Measurements from ENCODE around the gene GRK2.

The GRK2 gene

DNA sequence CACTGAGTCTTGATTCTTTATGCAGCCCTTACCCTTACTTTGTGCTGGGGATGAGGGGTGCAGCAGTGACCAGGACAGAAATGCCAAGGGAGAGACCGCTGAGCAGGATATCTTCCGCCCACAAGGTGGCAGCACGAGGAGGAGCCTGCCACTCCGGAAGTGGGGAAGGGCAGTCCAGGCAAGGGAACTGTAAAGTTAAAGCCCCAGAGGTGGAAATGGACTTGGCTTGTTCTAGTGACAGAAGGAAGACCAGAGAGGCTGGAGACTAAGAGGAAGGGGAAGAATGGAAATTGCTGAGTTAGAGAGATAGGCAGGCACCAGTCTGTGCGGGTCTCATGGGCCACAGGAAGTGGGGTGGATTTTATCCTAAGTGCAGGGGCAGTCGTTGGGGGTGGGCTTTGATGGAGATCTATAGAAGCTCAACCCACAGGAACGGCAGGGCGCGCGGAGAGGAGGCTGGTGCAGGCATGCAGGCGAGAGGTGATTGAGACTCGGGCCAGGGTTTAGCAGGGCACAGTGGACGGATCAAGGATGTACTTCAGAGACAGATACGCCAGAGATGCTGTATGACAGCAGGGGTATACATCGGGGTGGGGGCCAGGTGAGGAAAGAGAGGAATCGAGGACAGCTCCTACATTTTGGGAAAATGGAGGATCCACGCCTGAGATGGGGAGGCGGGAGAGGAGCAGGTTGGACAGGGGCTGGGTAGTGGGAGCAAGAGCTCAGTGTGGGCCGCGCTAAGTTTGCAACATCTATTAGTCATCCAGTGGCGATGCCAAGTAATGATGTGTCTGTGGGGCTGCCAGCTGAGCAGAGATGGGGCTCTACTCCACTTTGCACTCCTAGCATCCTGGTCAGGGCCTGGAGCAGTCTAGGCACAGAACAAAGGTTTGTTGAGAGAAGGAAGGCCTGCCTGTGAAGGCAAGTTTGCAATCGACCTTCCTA, 3.3 kb upstream of the GRK2 start:
- ATAC-seq (peak; percentile 56), DNase-seq (peak; percentile 63 to 78)
- Mint-ChIP-seq H3K4me1 (peaks cover 60% of the 10 kb centered on the region), H3K4me3 (peak overlapping the region; percentile 75 to 79), H3K27me3 (peaks cover 6% of the 10 kb centered on the region), H3K27ac (peak overlapping the region; percentile 67 to 75), H3K9me3 (no peaks in the 10 kb centered on the region)

DNA sequence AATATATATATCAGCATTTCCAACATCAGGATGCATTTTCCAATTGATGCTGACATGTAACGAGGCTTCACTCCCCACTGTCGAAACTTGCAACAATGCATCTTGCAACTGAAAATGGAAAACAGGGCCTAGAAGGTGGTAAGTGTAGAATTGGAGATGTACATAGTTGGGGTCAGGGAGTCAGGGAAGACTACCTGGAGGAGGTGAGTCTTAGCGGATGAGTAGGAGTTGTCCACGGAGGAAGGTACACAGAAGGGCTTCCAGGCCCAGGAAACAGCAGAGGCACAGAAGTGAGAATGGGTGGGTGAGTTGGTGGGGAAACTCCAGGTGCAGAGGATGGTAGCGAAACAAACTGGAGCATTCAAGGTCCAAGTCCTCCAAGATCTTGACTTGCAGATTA, 2.0 kb upstream of the GRK2 start:
- H3K9me3 Mint-ChIP-seq: no peaks in the 10 kb centered on the region
- DNase-seq: peak in 1 of 2 donors; percentile 25
- H3K4me3 Mint-ChIP-seq: peak overlapping the region; percentile 77 to 88
- no peak for ATAC-seq
- peak overlapping the region in 1 of 2 donors; percentile 88 for H3K27ac Mint-ChIP-seq
- peaks cover 73% of the 10 kb centered on the region for H3K4me1 Mint-ChIP-seq
- H3K27me3 Mint-ChIP-seq: peaks cover 6% of the 10 kb centered on the region

DNA sequence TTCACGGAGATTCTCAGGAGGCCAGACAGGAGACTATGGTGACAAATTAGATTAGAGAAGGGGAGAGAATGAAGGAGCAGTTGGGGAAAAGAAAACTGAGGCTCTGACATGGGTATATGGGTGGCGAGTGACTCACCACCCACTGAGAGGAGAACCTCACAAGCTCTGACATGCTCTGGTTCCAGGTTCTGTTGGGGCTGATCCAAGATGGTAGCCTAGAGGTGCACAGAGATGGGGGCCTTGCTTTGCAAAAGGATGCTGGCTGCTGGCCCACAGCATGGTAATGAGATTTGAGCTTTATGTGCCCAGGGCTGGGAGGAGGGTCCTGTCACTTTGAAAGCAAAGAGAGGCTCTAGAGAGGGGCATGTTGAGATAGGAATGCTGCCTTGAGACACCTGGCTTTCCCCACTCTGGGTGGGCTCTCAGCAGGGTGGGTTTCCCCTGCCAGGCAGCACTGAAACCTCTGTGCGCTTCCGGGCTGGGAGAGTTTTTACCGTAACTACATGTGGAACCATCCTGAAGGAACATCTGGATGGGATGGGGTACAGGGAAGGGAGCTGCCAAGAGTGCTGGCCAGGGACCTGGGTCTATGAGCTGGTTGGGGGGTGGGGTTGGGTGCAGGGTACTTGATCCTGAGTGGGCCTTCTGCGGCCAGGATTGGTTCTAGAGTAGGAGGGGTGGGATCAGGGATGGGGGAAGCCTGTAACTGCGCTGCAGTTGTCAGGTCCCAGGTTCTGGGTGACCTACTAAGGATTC, 1.2 kb upstream of the GRK2 start:
- peak in 1 of 2 donors; percentile 43 for DNase-seq
- ATAC-seq: no peak
- H3K9me3 Mint-ChIP-seq: no peaks in the 10 kb centered on the region
- H3K4me1 Mint-ChIP-seq: peaks cover 79% of the 10 kb centered on the region
- H3K4me3 Mint-ChIP-seq: peak overlapping the region; percentile 86 to 88
- peak overlapping the region; percentile 85 to 88 for H3K27ac Mint-ChIP-seq
- peaks cover 6% of the 10 kb centered on the region for H3K27me3 Mint-ChIP-seq

DNA sequence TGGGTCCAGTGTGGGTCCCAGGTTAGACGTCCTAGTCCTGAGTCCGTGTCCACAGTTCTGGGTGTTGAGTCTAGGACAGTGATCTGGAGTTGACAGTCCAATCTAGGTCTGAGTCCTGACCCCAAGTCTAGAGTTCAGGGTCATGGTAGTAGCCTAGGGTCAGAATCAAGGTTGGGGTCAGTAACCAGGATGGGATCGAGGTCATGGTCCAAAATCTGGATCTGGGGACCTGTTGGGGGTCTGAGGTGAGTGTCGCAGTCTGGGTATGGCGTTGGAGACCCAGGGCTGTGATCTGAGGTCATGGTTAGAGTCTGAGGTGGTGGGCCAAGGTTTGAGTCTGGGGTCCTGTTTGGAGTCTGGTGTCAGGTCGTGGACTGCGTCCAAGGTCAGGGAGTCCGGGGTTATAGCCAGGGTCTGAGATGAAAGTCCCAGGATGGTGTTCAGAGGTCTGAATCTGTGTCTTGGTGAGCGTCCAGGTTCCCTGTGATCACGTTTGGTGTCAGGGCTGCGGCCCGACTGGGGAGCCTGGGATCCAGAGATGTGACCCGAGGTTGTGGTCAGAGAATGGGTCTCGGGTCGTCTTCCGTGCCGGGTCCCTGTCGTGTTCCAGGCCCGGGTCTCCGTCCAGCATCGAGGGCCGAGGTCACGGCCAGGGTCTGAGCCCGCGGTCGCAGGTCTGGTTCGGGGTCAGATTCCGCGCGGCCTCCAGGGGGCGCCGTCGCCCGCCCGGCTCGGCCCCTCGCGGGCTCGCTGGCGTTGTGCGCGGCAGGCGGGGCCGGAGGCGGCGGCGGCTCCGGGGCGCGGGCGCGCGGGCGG, 432 bp upstream of the GRK2 start:
- Mint-ChIP-seq H3K27ac (peak overlapping the region; percentile 73 to 92), H3K9me3 (no peaks in the 10 kb centered on the region), H3K4me3 (peak overlapping the region; percentile 86 to 88), H3K27me3 (peaks cover 6% of the 10 kb centered on the region), H3K4me1 (peaks cover 81% of the 10 kb centered on the region)
- ATAC-seq (peak; percentile 16), DNase-seq (peak; percentile 76 to 81)

DNA sequence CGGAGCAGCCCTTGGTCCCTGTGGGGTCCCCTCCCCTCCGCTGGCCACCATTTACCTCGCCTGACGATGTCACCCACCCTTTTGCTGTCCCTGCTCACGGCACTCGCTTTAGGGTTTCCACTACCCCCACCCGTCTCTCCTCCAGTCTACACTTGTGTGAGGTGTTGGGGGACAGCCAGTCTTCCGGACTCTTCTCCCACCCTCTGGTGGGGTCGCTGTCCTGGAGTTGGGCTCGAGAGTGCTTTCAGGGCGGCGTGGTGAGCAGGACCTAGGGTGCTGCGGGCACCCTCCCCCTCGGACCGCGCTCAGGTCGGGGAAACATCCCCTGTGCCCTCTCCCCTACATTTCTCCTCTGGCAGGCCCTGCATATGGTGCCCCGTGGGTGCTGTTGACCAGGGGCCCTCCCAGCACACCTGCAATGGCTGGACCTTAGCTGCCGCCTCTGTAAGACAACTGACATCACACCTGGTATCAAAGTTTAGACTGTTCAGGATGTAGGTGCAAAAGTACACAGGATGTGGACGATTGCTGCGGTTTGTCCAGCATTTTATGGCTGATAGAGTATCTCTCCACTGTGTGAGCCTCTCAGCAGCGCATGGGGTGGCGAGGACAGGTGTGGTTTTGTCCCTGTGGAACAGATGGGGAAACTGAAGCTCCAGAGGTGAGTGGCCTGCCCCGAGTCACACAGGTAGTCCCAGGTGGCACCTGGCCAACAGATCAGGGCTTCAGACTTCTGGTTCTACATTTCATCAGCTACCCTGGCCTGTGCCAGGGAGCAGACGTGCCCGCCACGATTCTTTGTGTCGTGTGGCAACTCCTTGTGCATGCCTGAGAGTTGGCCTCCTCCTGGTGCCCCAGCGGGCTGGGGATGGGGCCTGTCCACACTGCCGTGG, 1.2 kb downstream of the GRK2 start:
- Mint-ChIP-seq H3K27ac (peak overlapping the region; percentile 99), H3K9me3 (no peaks in the 10 kb centered on the region), H3K27me3 (no peaks in the 10 kb centered on the region), H3K4me1 (peaks cover 83% of the 10 kb centered on the region), H3K4me3 (peak overlapping the region; percentile 93 to 95)
- ATAC-seq (peak; percentile 0), DNase-seq (peak in 1 of 2 donors; percentile 44)

DNA sequence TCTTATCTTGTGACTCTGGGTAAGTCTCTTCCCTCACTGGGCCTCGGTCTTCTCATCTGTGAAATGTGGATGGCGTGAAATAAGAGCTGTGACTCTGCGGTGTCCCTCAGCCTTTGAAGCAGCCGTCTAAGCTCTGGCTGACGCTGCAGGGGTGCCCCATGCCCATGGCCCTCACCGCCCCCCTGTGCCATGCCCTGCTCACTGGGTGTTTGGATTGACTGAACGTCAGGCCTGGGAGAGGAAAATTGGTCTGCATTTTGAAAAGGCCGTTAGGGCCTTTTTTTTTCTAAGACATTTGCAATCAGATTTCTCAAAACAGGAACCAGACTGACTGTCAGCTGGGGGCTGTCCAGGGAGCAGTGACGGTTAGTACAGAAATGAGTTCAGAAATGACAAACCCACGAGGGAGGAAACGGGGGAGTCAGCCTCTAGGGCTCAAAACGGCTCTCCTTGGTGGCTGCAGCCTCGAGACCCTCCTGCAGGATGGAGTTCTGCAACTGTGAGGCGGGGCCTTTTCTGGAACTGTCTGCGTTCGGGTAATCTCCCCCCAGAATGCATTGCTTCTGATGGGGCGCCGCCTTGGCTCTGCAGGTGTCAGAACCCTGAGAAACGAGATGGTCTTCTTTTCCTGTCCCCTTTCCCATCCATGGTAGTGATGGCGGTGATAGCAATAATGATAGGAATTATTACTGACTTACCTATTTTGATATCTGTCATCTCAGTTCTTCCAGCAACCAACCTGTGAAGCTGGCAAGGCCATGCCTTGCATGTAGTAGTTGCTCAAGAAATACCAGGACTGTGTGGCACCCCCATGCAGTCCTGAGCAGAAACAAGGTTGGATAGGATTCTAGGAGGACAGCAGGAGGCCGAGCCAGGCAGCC, 2.0 kb downstream of the GRK2 start:
- Mint-ChIP-seq H3K9me3 (no peaks in the 10 kb centered on the region), H3K4me1 (peaks cover 83% of the 10 kb centered on the region), H3K27me3 (no peaks in the 10 kb centered on the region), H3K4me3 (peak overlapping the region; percentile 93 to 95), H3K27ac (peak overlapping the region; percentile 99)
- DNase-seq (peak; percentile 75 to 92), ATAC-seq (peak; percentile 78)

DNA sequence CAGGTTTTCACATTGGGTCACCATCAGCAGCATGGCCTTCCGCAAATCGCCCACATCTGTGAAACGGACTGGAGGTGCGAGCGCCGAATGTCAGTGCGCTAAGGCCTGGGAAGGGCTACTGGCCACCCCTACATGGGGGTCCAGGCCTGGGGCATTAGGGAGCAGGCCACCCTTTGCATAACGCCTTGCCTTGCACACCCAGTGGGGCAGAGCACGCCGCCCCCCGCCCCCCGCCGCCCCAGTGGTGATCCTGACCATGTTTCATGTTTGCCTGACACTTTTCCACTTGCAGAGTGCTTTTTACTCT, 2.6 kb downstream of the GRK2 start:
- H3K4me1 Mint-ChIP-seq: peaks cover 83% of the 10 kb centered on the region
- H3K27ac Mint-ChIP-seq: no peak overlapping the region
- no peak for ATAC-seq

DNA sequence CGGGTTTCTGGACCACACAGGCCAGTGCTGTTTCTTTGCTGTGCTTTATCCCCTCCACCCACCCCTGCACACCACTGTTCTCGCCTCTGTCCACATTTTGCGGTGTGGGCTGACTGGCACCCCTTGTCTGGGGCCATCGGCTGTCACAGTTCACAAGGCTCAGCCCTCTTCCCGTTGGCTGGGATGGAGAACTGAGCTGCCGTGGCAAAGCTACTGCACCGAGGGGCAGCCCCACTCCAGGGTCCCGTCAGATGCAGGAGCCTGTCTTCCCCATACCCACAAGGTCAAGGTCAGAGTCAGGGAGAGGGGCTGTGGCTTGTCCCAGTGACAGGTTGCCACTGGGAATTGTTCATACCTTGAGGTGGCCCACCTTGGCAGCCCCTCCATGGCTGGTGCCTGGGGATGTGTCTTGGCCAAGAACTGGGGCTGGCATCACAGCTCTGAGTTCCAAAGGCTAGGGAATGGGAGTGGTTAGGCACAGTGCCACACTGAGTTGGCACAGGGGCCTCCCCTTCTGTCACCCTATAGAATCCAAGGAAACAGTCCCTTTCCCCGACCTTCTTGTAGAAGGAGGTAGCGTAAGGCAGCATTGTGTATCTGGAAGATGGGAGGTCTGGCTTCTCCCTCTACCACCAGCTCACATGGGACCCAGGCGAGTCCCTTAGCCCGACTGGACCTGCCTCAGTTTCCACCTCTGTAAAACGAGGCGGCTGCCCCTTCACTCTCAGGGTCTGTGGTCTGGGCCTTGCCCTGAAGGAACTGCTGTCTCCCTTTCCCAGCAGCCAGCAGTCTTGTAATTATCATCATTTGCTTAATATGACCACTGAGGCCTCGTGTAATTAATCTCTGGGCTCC, 3.4 kb downstream of the GRK2 start:
- H3K27me3 Mint-ChIP-seq: no peaks in the 10 kb centered on the region
- peak overlapping the region; percentile 71 to 97 for H3K27ac Mint-ChIP-seq
- H3K9me3 Mint-ChIP-seq: no peaks in the 10 kb centered on the region
- H3K4me1 Mint-ChIP-seq: peaks cover 83% of the 10 kb centered on the region
- DNase-seq (no peak), ATAC-seq (no peak)
- peak overlapping the region; percentile 93 to 95 for H3K4me3 Mint-ChIP-seq

More for the DNA sequence above, 2.6 kb downstream of the GRK2 start:
- Mint-ChIP-seq H3K9me3 (no peaks in the 10 kb centered on the region), H3K27me3 (no peaks in the 10 kb centered on the region), H3K4me3 (peak overlapping the region; percentile 93 to 95)
- DNase-seq: no peak

DNA sequence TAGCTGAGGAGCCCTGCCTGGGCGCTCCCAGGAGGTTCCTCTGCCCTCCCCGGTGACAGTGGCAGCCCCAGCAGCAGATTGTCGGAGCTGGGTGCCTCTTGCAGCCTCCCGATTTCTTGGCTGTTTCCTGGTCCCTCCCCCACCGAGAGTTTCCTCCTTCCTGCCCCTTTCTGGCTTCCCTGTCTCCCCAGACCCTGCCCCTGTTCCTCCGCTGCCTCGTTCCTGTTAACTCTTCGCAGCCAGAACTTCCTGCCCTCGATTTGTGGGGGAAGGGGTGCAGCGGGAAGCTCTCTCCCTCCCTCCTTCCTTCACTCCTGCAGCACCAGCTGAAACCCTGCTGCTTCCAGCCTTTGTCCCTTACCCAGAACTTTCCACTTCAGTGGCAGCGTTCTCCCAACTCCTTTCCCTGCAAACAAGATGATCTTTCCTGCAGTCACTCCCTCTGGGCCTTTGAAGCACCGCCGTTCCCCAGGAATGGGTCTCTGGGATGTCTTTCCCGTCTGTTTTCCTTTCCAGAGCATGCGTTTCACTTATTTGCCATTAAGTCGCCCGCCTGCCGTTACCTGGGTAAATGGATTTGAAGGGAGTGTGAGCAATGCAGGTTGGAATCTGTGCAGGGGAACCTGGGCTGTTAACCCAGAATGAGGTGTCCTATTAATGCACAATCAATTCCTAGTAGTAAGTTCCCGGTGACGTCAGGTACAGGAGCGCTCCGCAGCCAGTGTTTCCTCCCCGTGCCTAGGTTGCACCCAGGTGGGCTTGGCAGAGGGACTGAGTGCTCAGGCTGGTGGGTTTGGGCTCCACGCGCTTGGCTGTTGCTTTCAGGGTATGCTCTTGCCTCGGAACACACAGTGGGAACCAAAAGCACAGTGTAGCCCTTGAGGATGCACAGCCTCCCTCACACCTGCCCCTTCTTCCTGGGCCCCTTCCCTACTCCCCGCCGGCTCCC, 4.3 kb downstream of the GRK2 start:
- H3K27ac Mint-ChIP-seq: peak overlapping the region; percentile 97 to 98
- no peak for ATAC-seq
- H3K4me3 Mint-ChIP-seq: peak overlapping the region; percentile 93 to 95
- DNase-seq: peak in 1 of 2 donors; percentile 35
- no peaks in the 10 kb centered on the region for H3K27me3 Mint-ChIP-seq
- H3K9me3 Mint-ChIP-seq: no peaks in the 10 kb centered on the region
- peaks cover 83% of the 10 kb centered on the region for H3K4me1 Mint-ChIP-seq

DNA sequence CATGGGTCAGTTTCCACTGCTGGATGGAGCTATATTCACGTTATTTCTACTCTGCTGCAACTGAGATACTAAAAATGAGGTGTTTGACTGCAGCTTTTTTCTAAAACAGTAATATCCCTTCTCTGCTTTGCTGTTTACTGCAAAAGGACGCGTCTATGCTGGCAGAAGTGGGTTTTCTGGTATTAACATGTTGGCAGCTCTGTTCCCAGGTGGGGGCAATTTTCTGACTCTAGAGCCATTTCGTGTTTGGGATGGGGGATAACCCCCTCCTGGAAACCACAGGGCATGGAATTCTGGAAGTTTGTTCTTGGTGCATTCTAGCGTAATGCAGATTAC, 4.9 kb downstream of the GRK2 start:
- peaks cover 83% of the 10 kb centered on the region for H3K4me1 Mint-ChIP-seq
- H3K27ac Mint-ChIP-seq: peak overlapping the region; percentile 97 to 98
- ATAC-seq: no peak
- no peaks in the 10 kb centered on the region for H3K27me3 Mint-ChIP-seq
- H3K4me3 Mint-ChIP-seq: peak overlapping the region; percentile 93 to 95
- DNase-seq: no peak
- H3K9me3 Mint-ChIP-seq: no peaks in the 10 kb centered on the region

DNA sequence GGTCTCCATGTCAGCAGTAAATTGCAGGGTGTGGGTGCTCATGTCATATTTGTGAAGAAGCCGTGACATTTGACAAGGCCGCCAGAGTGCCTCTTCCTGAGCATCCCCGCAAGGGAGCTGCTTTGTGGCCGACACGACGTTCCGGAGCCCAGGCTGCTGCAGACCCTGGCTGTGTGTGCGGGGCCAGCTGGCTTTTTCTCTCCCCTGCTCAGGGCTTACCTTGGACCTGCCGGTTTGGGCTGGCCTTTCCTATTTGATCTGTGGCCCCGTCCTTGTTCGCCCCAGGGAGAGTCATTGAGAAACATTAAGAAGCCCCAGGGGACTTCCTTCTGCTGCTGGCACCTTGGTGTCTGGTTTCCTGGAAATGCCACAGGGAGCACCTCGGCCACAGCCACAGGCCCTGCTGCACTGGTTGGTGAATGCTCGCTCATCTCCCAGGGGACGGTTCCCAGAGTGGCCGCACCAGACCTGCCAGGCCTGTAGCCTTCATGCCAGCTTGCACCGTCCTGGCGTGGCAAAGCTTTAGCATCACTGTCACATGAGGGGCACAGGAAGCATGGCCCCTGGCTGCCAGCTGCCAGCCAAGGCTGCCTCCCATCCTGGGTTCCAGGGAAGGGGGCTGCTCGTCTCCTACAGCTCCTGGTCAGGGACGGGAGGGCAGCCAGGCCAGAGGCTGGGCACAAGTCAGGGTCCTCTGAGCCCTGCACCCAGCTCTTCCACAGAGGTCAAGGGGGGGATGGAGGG, 5.4 kb downstream of the GRK2 start:
- peaks cover 88% of the 10 kb centered on the region for H3K4me1 Mint-ChIP-seq
- H3K27me3 Mint-ChIP-seq: no peaks in the 10 kb centered on the region
- no peaks in the 10 kb centered on the region for H3K9me3 Mint-ChIP-seq
- ATAC-seq (peak; percentile 64), DNase-seq (peak; percentile 74 to 88)
- H3K4me3 Mint-ChIP-seq: peak overlapping the region; percentile 93 to 95
- H3K27ac Mint-ChIP-seq: peak overlapping the region; percentile 97 to 98
